Lung (tissue), 12 donors: Measurements from ENCODE around the gene DUSP16. TPM values are rescaled to one million over a fixed set of nuclear protein-coding genes. Genes with fewer than 3 reads are reported as not detected.

ENCODE experiments used
- ATAC-seq: fragments of 200-7000 bp; cut with Tn5 transposase; one replicate; pipeline ENCODE4 v1.9.1; 2020; ENCODE audit warnings: moderate number of reproducible peaks; ENCODE audit not compliant: insufficient read depth, low FRiP score
- DNase-seq, 3 donors: peaks; one replicate each; pipeline ENCODE4 v3.0.0-alpha.2; 2013 to 2017
- H3K27ac ChIP-seq, 2 donors: one replicate each; pipeline ENCODE4 v1.5.1; 2013; ENCODE audit warnings: mild to moderate bottlenecking in 2 of 2, moderate library complexity in 2 of 2, control low read depth in 1 of 2, inconsistent platforms in 1 of 2, low read depth in 1 of 2, low read length in 1 of 2
- H3K27me3 ChIP-seq, 3 donors: one replicate each; pipeline ENCODE4 v1.5.1; 2013; ENCODE audit warnings: low read length in 2 of 3; ENCODE audit not compliant: control insufficient read depth in 3 of 3, insufficient read depth in 3 of 3
- H3K36me3 ChIP-seq, 4 donors: one replicate each; pipeline ENCODE4 v1.5.1; 2013; ENCODE audit warnings: low read length in 4 of 4, mild to moderate bottlenecking in 1 of 4, moderate library complexity in 1 of 4; ENCODE audit not compliant: control insufficient read depth in 4 of 4, insufficient read depth in 4 of 4
- H3K4me1 ChIP-seq, 5 donors: one replicate each; pipeline ENCODE4 v1.5.1; 2013; ENCODE audit warnings: low read length in 5 of 5, mild to moderate bottlenecking in 2 of 5, moderate library complexity in 1 of 5; ENCODE audit not compliant: control insufficient read depth in 5 of 5, insufficient read depth in 5 of 5
- H3K4me3 ChIP-seq: one replicate; pipeline ENCODE4 v1.5.1; 2013; ENCODE audit warnings: mild to moderate bottlenecking, control low read depth, moderate library complexity
- H3K9ac ChIP-seq, 2 donors: one replicate each; pipeline ENCODE4 v1.5.1; 2013; ENCODE audit warnings: low read length in 2 of 2, control low read depth in 1 of 2; ENCODE audit not compliant: insufficient read depth in 1 of 2
- H3K9me3 ChIP-seq, 4 donors: one replicate each; pipeline ENCODE4 v1.5.1; 2013; ENCODE audit warnings: low read length in 3 of 4, mild to moderate bottlenecking in 1 of 4, moderate library complexity in 1 of 4; ENCODE audit not compliant: control insufficient read depth in 4 of 4, insufficient read depth in 3 of 4
- CTCF ChIP-seq: IDR thresholded peaks from 2 replicates; pipeline ENCODE4 v1.5.1; 2012; ENCODE audit warnings: mild to moderate bottlenecking; ENCODE audit errors: control extremely low read depth, extremely low read depth
- WGBS, 2 donors: extraction: QIAGEN DNeasy Blood & Tissue Kit; methylation state at CpG; one replicate each; pipeline ENCODE4 v1.1.7; 2013; 5-methylcytosine and 5-hydroxymethylcytosine counted together
- polyA plus RNA-seq, 2 donors: library from polyadenylated mRNA; stranded (reverse); fragments of 200-250 nt; gene quantifications; one replicate each; pipeline ENCODE4 v1.2.1, GENCODE V29; 2013
- total RNA-seq, 2 donors: library from RNA; depleted of rRNA in 1 of 2; stranded (reverse); fragments of >200 nt in 1 of 2; gene quantifications; one replicate each; pipeline ENCODE4 v1.2.1, GENCODE V29; 2014 to 2021
- donor health status: control.
- donor health status: control.
- donor health status: Bipolar disorder and iron deficiency.
- donor health status: healthy.
- donor health status: DM: yes; HTN: yes; CAD: no.

The DUSP16 gene
- total and polyA plus RNA-seq, 4 donors, result 11.1 to 40.0 (median 25.8) TPM

GRCh38 chr12:12443431-12443878, 119.2 kb downstream of the DUSP16 start:
- DNase-seq (peak; percentile 40 to 78 (median 65)), ATAC-seq (no peak)
- no peaks in the 10 kb centered on the region for H3K9me3 ChIP-seq
- H3K27ac ChIP-seq, result peak overlapping the region; percentile 35 to 48
- peaks cover 12 to 67% (median 28%) of the 10 kb centered on the region in 5 donors for H3K4me1 ChIP-seq
- TF ChIP-seq CTCF, result no peak
- WGBS, 2 donors, result 61 to 79% methylated on average over 5 of the region's 5 CpGs
- no peaks in the 10 kb centered on the region for H3K36me3 ChIP-seq
- no peak overlapping the region for H3K9ac ChIP-seq
- H3K27me3 ChIP-seq, result no peaks in the 10 kb centered on the region
- H3K4me3 ChIP-seq, result no peak overlapping the region

DNA sequence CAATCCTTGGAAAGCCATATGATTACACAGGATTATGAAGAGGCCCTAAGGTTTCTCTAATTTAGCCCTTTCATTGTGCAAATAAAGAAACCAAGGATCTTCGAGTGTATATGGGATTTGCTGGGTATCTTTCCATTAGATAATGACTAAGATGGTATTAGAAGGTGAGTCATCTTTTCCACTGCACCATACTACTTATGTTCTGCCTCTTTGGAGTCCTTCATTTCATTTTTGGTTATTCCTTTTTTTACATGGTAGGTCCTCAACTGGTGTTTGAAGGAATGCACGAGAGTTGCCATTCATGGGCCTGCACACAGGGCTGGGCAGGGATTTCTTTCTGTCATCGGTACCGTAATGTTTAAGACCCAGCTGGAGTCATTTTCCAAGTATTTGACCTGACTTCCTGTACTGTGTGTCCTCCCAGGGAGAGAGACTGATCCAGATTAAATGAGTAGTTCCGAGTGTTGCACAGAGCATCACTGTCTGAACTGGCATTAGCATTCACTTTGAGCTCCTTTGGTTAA, 120.1 kb downstream of the DUSP16 start:
- no peak for ATAC-seq

GRCh38 chr12:12441843-12442461, 120.7 kb downstream of the DUSP16 start:
- ATAC-seq, result no peak

More for the DNA sequence above, 120.1 kb downstream of the DUSP16 start:
- Histone ChIP-seq H3K9ac (no peak overlapping the region), H3K4me1 (peaks cover 12 to 65% (median 27%) of the 10 kb centered on the region in 5 donors), H3K36me3 (no peaks in the 10 kb centered on the region), H3K27ac (peak overlapping the region; percentile 48 to 65), H3K9me3 (no peaks in the 10 kb centered on the region), H3K4me3 (no peak overlapping the region), H3K27me3 (no peaks in the 10 kb centered on the region)
- no peak for DNase-seq
- WGBS, 2 donors, result 67 to 86% methylated on average over 5 of the region's 5 CpGs
- no peak for TF ChIP-seq CTCF

More at GRCh38 chr12:12441843-12442461, 120.7 kb downstream of the DUSP16 start:
- Histone ChIP-seq H3K9me3 (no peaks in the 10 kb centered on the region), H3K4me1 (peaks cover 7 to 58% (median 21%) of the 10 kb centered on the region in 5 donors), H3K4me3 (no peak overlapping the region), H3K9ac (no peak overlapping the region), H3K36me3 (no peaks in the 10 kb centered on the region), H3K27me3 (no peaks in the 10 kb centered on the region), H3K27ac (peak overlapping the region; percentile 48 to 76)
- DNase-seq, result peak in 1 of 3 donors; percentile 66
- WGBS, 2 donors, result 38 to 61% methylated on average over 4 of the region's 4 CpGs
- TF ChIP-seq CTCF, result no peak
